Fibroblast of villous mesenchyme (primary cell): ENCODE data around the gene CLDN3. TPM values are rescaled to one million over a fixed set of nuclear protein-coding genes. Genes with fewer than 3 reads are reported as not detected.
A peak's percentile ranks its signal among the peaks of the same experiment; 100 is the strongest.

Experiments used
- DNase-seq: peaks from one replicate; pipeline ENCODE4 v3.0.0-alpha.2; 2010; ENCODE audit warnings: low read depth
- H3K4me3 ChIP-seq: 2 replicates; pipeline ENCODE4 v1.5.1; 2011; ENCODE audit warnings: low read depth, mild to moderate bottlenecking, low read length
- total RNA-seq: library from RNA; depleted of rRNA; stranded (reverse); fragments of >200 nt; gene quantifications from 2 replicates; pipeline ENCODE4 v1.2.3, GENCODE V29; 2012
- TF ChIP-seq, protein P1 (sequence below): IDR thresholded peaks from 2 replicates; pipeline ENCODE4 v1.5.1; 2012; ENCODE audit warnings: low read depth, mild to moderate bottlenecking, low read length; ENCODE audit not compliant: insufficient read depth

Gene CLDN3
- total RNA-seq, 1 donor, result not detected

DNA sequence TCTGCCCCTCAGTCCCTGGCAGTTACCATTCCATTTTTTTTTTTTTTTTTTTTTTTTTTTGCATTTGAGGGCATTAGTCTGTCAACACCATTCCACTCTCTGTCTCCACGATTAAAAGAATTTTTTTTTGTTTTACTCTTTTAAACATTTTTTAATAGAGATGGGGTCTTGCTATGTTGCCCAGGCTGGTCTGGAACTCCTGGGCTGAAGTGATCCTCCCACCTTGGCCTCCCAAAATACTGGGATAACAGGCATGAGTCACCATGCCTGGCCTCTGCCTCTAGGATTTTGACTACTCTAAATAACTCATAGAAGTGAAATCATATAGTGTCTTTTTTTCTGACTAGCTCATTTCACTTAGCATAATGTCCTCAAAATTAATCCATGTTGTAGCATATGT lies 16.5 kb upstream of the CLDN3 start:
- DNase-seq, result no peak
- H3K4me3 ChIP-seq, result no peak overlapping the region
- TF ChIP-seq, protein P1, sequence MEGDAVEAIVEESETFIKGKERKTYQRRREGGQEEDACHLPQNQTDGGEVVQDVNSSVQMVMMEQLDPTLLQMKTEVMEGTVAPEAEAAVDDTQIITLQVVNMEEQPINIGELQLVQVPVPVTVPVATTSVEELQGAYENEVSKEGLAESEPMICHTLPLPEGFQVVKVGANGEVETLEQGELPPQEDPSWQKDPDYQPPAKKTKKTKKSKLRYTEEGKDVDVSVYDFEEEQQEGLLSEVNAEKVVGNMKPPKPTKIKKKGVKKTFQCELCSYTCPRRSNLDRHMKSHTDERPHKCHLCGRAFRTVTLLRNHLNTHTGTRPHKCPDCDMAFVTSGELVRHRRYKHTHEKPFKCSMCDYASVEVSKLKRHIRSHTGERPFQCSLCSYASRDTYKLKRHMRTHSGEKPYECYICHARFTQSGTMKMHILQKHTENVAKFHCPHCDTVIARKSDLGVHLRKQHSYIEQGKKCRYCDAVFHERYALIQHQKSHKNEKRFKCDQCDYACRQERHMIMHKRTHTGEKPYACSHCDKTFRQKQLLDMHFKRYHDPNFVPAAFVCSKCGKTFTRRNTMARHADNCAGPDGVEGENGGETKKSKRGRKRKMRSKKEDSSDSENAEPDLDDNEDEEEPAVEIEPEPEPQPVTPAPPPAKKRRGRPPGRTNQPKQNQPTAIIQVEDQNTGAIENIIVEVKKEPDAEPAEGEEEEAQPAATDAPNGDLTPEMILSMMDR, result no peak

DNA sequence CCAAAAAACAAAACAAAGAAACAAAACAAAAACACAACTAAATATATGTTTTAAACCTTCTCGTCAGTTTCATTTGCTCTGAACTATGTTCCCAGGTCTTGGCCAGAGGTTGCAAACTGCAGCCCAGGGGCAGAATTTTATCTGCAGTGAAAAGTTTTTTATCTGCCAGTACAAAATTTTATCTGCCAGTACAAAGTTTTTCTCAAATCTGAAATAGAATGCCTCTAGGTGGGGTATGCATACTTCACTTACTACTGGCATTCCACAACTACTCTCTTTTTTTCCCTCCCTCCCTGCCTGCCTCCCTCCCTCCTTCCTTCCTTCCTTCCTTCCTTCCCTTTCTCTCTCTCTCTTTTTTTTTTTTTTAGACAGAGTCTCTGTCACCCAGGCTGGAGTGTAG lies 9.4 kb upstream of the CLDN3 start:
- TF ChIP-seq, protein P1, result no peak
- DNase-seq, result no peak
- no peak overlapping the region for H3K4me3 ChIP-seq

DNA sequence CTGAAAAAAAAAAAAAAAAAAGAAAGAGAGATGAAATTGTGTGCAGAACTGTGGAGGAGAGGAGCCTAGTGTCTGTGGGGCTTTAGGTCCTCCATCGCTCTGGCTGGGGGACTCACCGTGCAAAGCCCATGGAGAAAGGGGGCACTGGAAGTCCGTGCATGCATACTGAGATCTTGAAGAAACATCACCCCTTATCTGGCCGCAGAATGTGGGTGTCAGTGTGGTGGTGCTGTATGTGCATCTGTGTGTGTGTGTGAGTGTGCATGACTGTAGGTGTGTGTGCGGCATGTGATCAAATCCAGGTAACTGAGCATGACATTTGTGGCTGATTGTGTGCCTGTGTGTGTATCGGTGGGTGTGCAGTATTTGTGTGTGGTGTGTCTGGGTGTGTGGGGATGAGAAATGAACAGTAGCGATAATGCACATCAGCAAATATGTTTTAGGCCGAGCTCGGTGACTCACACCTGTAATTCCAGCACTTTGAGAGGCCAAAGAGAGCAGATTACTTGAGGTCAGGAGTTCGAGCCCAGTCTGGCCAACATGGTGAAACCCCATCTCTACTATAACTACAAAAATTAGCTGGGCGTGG lies 8.8 kb upstream of the CLDN3 start:
- no peak for DNase-seq
- TF ChIP-seq, protein P1, result no peak
- no peak overlapping the region for H3K4me3 ChIP-seq

DNA sequence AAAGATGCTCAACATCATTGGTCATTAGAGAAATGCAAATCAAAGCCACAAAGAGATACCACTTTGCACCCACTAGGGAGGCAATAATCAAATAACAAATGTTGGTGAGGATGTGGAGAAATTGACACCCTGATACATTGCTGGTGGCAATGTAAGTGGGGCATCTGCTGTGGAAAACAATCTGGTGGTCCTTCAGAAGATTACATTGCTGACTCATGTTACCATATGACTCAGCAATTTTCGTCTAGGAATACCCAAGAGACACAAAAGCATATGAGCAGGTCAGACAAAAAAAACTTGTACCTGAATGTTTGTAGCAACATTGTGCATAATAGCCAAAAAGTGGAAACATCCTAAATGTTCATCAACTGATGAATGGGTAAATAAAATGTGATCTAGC lies 4.9 kb upstream of the CLDN3 start:
- TF ChIP-seq, protein P1, result no peak
- peak; percentile 30 for DNase-seq
- H3K4me3 ChIP-seq, result no peak overlapping the region

DNA sequence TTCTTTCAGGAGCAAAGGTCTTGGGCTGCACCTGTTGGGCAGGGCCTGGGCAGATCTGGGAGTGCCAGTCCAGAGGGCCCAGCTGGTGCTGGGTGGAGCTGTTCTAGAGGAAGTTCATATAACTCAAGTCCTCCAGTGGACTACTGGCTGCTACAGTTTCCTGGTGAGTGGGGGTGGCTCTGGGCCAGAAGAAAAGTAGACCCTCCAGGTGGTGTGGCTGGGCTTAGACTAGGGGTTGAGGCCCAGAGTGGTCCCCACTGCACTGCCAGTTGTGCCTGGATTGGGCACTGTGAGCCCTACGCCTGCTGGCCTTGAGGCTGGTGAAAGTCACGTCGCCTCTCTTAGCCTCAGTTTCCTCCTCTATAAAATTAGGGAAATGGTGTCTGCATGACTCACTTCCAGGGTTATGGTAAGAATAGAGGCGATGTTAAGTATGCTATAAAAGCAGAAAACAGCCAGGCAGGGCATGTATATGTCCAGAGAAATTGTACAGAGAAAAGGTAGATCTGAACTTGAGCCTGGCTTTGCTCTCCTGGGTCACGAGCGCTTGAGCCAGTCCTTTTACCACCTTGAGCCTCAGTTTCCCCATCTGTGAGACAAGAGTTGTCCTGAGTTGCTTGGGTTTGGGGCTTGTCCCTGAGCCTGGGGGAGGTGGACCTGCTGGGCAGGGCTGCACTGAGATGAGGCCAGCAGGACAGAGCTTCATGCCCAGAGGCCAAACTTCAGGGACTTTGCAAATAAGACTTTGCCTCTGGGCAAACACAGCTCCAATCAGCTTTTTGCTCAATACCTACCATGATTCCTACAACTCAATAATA lies 3.8 kb upstream of the CLDN3 start:
- TF ChIP-seq, protein P1, result no peak
- no peak overlapping the region for H3K4me3 ChIP-seq
- no peak for DNase-seq

DNA sequence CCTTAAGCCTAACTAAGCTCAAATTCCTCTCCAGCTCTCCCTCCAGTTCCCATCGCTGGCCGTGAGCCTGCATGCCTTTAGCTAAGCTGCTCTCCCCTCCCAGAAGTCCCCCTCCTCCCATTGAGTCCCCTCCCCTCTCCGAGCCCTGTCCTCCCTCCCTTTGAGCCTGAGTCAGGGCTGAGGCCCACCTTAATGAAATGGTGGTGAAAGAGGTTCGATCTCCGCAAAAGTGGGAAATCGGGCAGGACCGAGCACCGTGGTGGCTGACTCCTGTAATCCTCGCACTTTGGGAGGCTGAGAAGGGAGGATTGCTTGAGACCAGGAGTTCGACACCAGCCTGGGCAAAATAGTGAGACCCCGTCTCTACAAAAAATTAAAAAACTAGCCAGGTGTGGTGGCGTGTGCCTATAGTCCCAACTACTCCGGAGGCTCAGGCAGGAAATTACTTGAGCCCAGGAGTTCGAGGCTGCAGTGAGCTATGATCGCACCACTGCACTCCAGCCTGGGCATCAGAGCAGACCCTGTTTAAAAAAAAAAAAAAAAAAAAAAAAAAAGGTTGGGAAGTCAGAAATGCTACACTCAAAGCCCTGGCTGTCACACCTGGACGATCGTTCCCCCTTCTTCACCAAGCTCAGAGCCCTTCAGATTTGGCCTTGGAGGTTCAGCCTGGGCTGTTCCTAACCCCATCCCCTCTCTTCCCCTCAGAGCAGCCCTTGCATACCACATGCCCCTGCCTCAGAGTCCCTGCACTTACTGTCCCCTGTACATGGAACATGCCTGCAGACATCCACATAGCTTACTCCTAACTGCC lies 995 bp upstream of the CLDN3 start:
- TF ChIP-seq, protein P1, result no peak
- DNase-seq, result no peak
- H3K4me3 ChIP-seq, result no peak overlapping the region
